Spleen (tissue), 11 donors: ENCODE results near the gene ST8SIA4. TPM values are rescaled to one million over a fixed set of nuclear protein-coding genes. Genes with fewer than 3 reads are reported as not detected.
A peak's percentile ranks its signal among the peaks of the same experiment; 100 is the strongest.

Experiments
- DNase-seq: peaks from one replicate; pipeline ENCODE4 v3.0.0-alpha.2; 2020
- H3K27ac ChIP-seq, 8 donors: fragments of 200-600 bp; sonication (generic) in 7 of 8; 1 replicate in 4 of 8; 2 replicates in 4 of 8; pipeline versions ENCODE4 v1.5.0 to v1.8.0; 2016 to 2021; ENCODE audit warnings: inconsistent platforms in 4 of 8, mild to moderate bottlenecking in 4 of 8, moderate library complexity in 1 of 8
- H3K27me3 ChIP-seq, 7 donors: fragments of 200-600 bp; sonication (generic) in 6 of 7; replicated peaks in 1 of 7; 1 replicate in 4 of 7; 2 replicates in 3 of 7; pipeline versions ENCODE4 v1.5.0 to v1.8.0; 2016 to 2021; ENCODE audit warnings: inconsistent platforms in 3 of 7, mild to moderate bottlenecking in 1 of 7
- H3K36me3 ChIP-seq, 6 donors: fragments of 200-600 bp; sonication (generic) in 5 of 6; 1 replicate in 4 of 6; 2 replicates in 2 of 6; pipeline versions ENCODE4 v1.5.0 to v1.8.0; 2016 to 2021; ENCODE audit warnings: inconsistent platforms in 2 of 6
- H3K4me1 ChIP-seq, 6 donors: fragments of 200-600 bp; sonication (generic) in 5 of 6; 1 replicate in 3 of 6; 2 replicates in 3 of 6; pipeline versions ENCODE4 v1.5.0 to v1.8.0; 2016 to 2021; ENCODE audit warnings: inconsistent platforms in 3 of 6
- H3K4me3 ChIP-seq, 8 donors: fragments of 200-600 bp; sonication (generic) in 7 of 8; 1 replicate in 4 of 8; 2 replicates in 4 of 8; pipeline versions ENCODE4 v1.5.0 to v1.8.0; 2016 to 2021; ENCODE audit warnings: inconsistent platforms in 4 of 8, mild to moderate bottlenecking in 4 of 8, moderate library complexity in 2 of 8
- H3K9me3 ChIP-seq, 8 donors: fragments of 200-600 bp; sonication (generic) in 7 of 8; 1 replicate in 4 of 8; 2 replicates in 4 of 8; pipeline versions ENCODE4 v1.5.0 to v1.8.0; 2016 to 2021; ENCODE audit warnings: inconsistent platforms in 4 of 8
- CTCF ChIP-seq, 11 experiments: fragments of 200-600 bp in 7 of 11; fragments of 450-650 bp in 4 of 11; sonication (generic) in 4 of 11; IDR thresholded peaks in 8 of 11; conservative IDR thresholded peaks in 3 of 11; 1 replicate in 7 of 11; 2 replicates in 4 of 11; pipeline versions ENCODE4 v1.4.0 to v1.8.0; 2016 to 2021; ENCODE audit warnings: antibody characterized with exemption in 11 of 11, inconsistent platforms in 4 of 11, mild to moderate bottlenecking in 1 of 11
- POLR2A ChIP-seq, 3 donors: fragments of 450-650 bp; IDR thresholded peaks; one replicate each; pipeline ENCODE4 v1.5.1; 2017; ENCODE audit warnings: antibody characterized with exemption in 3 of 3, mild to moderate bottlenecking in 1 of 3
- POLR2AphosphoS5 ChIP-seq, 3 donors: sonication (generic); formaldehyde crosslinking; IDR thresholded peaks; one replicate each; pipeline ENCODE4 v1.5.1; 2017; ENCODE audit warnings: antibody characterized with exemption in 3 of 3
- WGBS, 5 donors: extraction: QIAGEN DNeasy Blood & Tissue Kit in 3 of 5; methylation state at CpG; one replicate each; pipeline versions ENCODE4 v1.1.5 to v1.1.7; 2013 to 2018; 5-methylcytosine and 5-hydroxymethylcytosine counted together
- intact Hi-C: fragments of 100-400 bp; cut with DNase I; formaldehyde crosslinking; loops from one replicate; pipeline ENCODE4 v1.15.0; 2023; ENCODE audit warnings: low total_unique reads
- polyA plus RNA-seq, 3 donors: library from polyadenylated mRNA; stranded (reverse); fragments of 200-250 nt; gene quantifications; one replicate each; pipeline ENCODE4 v1.2.1, GENCODE V29; 2013
- total RNA-seq, 7 donors: library from RNA; depleted of rRNA in 3 of 7; stranded (reverse); fragments of >200 nt in 3 of 7; fragmentation: NEBNext Ultra II Directional in 4 of 7; extraction: Animal tissue kit (Norgen Biotek cat#: 25700) in 4 of 7; gene quantifications; one replicate each; pipeline versions ENCODE4 v1.1.0 to v1.2.1, GENCODE V29; 2016 to 2021
- donor health status: healthy with polysubstance abuse.
- donor health status: DM: no; HTN: no; CAD: no; lungs with moderate emphysema.
- donor health status: DM: no; HTN: no; CAD: no.
- donor health status: Bipolar disorder and iron deficiency.
- donor health status: healthy.
- donor health status: DM: no; HTN: no; CAD: no.
- donor health status: DM: yes; HTN: yes; CAD: no.

ST8SIA4 gene
- total and polyA plus RNA-seq, 10 donors, result 6.5 to 56.1 (median 39.7) TPM

DNA sequence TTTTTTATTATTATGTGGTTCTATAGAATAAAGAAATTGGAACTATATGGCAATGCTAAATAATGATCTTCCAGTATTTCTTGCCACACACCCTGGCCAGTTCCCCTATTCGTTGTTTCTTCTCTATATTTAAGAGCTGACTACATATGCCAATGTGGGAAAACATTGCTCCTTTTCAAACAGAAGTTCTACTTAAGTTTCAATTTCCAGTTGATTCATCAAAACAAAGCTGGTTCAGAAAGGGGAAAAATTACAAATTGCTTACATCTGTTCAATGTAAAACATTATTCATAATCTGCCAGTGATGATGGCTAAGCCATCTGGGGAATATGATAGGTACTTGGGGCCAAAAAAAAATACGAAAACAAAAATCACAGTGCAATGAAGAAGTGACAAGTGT lies 76.9 kb downstream of the ST8SIA4 start:
- DNase-seq, result no peak
- no peaks in the 10 kb centered on the region for H3K9me3 ChIP-seq
- intact Hi-C loops, result no loop called here
- H3K27ac ChIP-seq, result peak overlapping the region in 4 of 8 donors; percentile 16 to 77 (median 56)
- no peak overlapping the region for H3K4me3 ChIP-seq
- WGBS, 5 donors, result 48 to 61% (median 53%) methylated on average over 2 of the region's 2 CpGs
- TF ChIP-seq CTCF (IDR thresholded peaks at IDR 0.05 in 8 of 11, conservative IDR thresholded peaks at IDR 0.05 in 3 of 11) (no peak), POLR2AphosphoS5 (IDR thresholded peaks at IDR 0.05) (no peak), POLR2A (IDR thresholded peaks at IDR 0.05) (no peak)
- peaks cover 0 to 17% (median 0%) of the 10 kb centered on the region in 6 donors for H3K36me3 ChIP-seq
- no peaks in the 10 kb centered on the region for H3K27me3 ChIP-seq
- H3K4me1 ChIP-seq, result peaks cover 11 to 60% (median 31%) of the 10 kb centered on the region in 6 donors

DNA sequence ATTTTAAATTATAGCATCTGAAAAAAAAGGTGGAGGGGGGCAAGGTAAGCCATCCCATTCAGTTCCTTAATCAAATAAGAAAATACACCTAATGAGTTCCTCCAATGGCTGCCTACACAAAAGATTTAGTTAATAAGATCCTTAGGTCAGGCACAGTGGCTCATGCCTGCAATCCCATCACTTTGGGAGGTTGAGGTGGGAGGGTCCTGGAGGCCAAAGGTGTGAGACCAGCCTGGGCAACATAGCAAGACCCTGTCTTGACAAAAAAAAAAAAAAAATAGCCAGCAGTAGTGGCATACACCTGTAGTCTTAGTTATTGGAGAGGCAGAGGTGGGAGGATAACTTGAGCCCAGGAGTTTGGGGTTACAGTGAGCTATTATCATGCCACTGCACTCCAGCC lies 78.4 kb downstream of the ST8SIA4 start:
- peak overlapping the region in 1 of 8 donors; percentile 77 for H3K27ac ChIP-seq
- H3K36me3 ChIP-seq, result peaks cover 0 to 12% (median under 1%) of the 10 kb centered on the region in 6 donors
- intact Hi-C loops, result no loop called here
- no peaks in the 10 kb centered on the region for H3K9me3 ChIP-seq
- H3K4me3 ChIP-seq, result no peak overlapping the region
- H3K27me3 ChIP-seq, result no peaks in the 10 kb centered on the region
- no peak for TF ChIP-seq POLR2A (IDR thresholded peaks at IDR 0.05)
- DNase-seq, result no peak
- peaks cover 11 to 73% (median 31%) of the 10 kb centered on the region in 6 donors for H3K4me1 ChIP-seq

DNA sequence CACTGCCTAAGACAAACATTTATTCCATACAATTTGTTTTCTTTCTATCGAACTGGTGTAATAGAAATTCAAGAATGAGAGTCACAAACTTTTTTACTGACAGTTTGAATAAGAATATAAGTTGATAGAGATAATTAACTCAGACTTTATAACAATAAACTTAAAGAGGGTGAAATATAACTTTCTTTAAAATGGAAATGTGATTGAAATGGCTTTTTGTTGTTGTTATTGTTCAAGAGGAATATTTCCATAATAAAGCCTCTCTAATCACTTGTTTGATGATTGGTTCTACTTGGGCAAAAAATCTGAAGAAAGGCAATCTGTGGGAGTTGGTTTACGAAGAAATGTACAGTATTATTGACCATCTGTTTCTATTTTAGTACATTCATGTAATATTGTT lies 79.3 kb downstream of the ST8SIA4 start:
- H3K27me3 ChIP-seq, result no peaks in the 10 kb centered on the region
- H3K27ac ChIP-seq, result no peak overlapping the region
- intact Hi-C loops, result no loop called here
- H3K4me1 ChIP-seq, result peaks cover 11 to 75% (median 36%) of the 10 kb centered on the region in 6 donors
- no peak overlapping the region for H3K4me3 ChIP-seq
- no peak for DNase-seq
- peaks cover 0 to 19% (median 2%) of the 10 kb centered on the region in 6 donors for H3K36me3 ChIP-seq
- 84 to 93% (median 91%) methylated on average over 2 of the region's 2 CpGs for WGBS, 5 donors
- H3K9me3 ChIP-seq, result no peaks in the 10 kb centered on the region
- TF ChIP-seq CTCF (IDR thresholded peaks at IDR 0.05 in 8 of 11, conservative IDR thresholded peaks at IDR 0.05 in 3 of 11), result no peak
- TF ChIP-seq POLR2A (IDR thresholded peaks at IDR 0.05), result no peak
- TF ChIP-seq POLR2AphosphoS5 (IDR thresholded peaks at IDR 0.05), result no peak

DNA sequence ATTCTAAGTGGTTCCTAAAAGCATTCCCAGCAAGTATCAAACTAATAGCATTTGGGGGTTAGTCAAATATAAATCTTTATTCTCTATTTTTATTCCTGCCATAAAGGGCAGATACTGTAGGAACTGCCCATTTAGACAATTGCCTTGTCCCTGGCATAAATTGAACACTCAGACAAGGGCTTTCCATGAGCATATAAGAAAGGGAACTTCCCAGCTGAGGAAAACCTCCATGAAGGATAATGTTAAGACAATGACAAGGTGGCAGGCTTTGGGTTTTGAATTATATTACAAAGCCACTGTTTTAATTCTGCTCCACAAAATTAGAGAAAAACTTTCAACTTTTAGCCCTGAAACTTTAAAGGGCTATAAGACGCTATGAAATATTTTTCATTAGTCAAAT lies 81.3 kb downstream of the ST8SIA4 start:
- no peak for TF ChIP-seq POLR2A (IDR thresholded peaks at IDR 0.05)
- no peaks in the 10 kb centered on the region for H3K9me3 ChIP-seq
- DNase-seq, result no peak
- no peaks in the 10 kb centered on the region for H3K27me3 ChIP-seq
- 98 to 99% (median 98%) methylated on average over 1 of the region's 1 CpG for WGBS, 5 donors
- intact Hi-C loops, result no loop called here
- H3K36me3 ChIP-seq, result peaks cover 0 to 19% (median 2%) of the 10 kb centered on the region in 6 donors
- H3K27ac ChIP-seq, result no peak overlapping the region
- H3K4me1 ChIP-seq, result peaks cover 0 to 72% (median 23%) of the 10 kb centered on the region in 6 donors
- no peak overlapping the region for H3K4me3 ChIP-seq

- Histone ChIP-seq H3K27me3 (no peaks in the 10 kb centered on the region), H3K4me1 (peaks cover 0 to 85% (median 21%) of the 10 kb centered on the region in 6 donors), H3K4me3 (peak overlapping the region in 2 of 8 donors; percentile 4 to 10), H3K36me3 (peaks cover 0 to 19% (median 2%) of the 10 kb centered on the region in 6 donors), H3K27ac (peak overlapping the region in 2 of 8 donors; percentile 3 to 25), H3K9me3 (no peaks in the 10 kb centered on the region)
- TF ChIP-seq POLR2AphosphoS5 (IDR thresholded peaks at IDR 0.05) (no peak), CTCF (IDR thresholded peaks at IDR 0.05 in 8 of 11, conservative IDR thresholded peaks at IDR 0.05 in 3 of 11) (no peak), POLR2A (IDR thresholded peaks at IDR 0.05) (no peak)
- intact Hi-C loops, result no loop called here
- DNase-seq, result no peak
Measured at GRCh38 chr5:100818340-100818739, 84.7 kb downstream of the ST8SIA4 start.
